ENCODE data around the gene VSTM5.

- TF ChIP-seq CTCF (IDR thresholded peaks at IDR 0.05) (no peak), POLR2AphosphoS5 (IDR thresholded peaks at IDR 0.05) (no peak), POLR2A (IDR thresholded peaks at IDR 0.05) (no peak)
These were observed 6.5 kb downstream of the VSTM5 start for GRCh38 chr11:93843906-93844305.

Data from breast epithelium (tissue), 3 donors.